HG03066 (cell line): Measurements from ENCODE around the gene FIS1.
"Not testable (repeated sequence)": the region's sequence is repeated elsewhere in the genome, so short reads cannot be mapped to it uniquely, and the experiment has no call there.

ENCODE experiments used
- ATAC-seq: cut with Tn5 transposase; IDR thresholded peaks from one replicate; pipeline ENCODE4 v1.9.1; 2021; ENCODE audit warnings: low read depth; ENCODE audit not compliant: unreplicated experiment

Gene FIS1

GRCh38 chr7:101264102-101264706 is 19.3 kb upstream of the FIS1 start:
- not testable (repeated sequence) for ATAC-seq

- no peak for ATAC-seq
Measured at GRCh38 chr7:101258243-101258731, 13.4 kb upstream of the FIS1 start.

GRCh38 chr7:101255796-101256195 is 10.9 kb upstream of the FIS1 start:
- ATAC-seq = no peak

GRCh38 chr7:101253199-101253598 is 8.3 kb upstream of the FIS1 start:
- not testable (repeated sequence) for ATAC-seq

DNA sequence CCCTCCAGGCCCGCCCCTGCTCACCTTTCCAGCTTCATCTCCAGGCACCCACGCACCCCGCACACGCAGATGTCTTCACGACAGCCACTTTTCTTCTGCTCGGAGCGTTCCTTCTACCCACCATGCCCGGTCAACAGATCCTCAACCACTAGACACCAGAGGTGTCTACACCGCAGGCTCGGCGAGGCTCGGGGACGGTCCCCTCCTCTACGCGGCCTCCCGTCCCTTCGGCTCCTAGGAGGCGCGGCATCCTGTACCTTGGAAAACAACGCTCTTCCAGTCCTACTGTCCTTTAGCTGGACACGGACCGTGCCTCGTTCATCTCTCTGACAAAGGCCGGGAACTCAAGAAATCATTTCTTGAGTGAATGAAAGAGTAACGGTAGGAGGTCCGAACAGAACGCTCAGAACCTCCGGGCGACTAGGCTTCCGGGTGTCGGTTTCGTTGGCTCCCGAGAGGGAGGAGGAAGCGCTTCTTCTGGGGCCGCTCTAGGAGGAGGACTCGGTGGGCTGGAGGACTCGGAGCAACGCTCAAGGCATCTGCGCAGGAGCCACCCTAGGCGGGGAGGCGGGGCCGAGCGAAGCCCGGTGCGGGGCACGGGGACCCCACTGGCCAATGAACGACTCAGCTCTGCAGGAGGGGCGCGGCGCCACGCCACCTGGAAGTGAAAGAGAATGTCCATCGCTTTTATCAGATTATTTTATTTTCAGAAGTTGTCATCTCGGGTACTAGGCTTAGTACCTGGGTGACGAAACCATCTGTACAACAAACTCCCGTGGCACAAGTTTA is 7.2 kb upstream of the FIS1 start:
- ATAC-seq = peak; percentile 96

DNA sequence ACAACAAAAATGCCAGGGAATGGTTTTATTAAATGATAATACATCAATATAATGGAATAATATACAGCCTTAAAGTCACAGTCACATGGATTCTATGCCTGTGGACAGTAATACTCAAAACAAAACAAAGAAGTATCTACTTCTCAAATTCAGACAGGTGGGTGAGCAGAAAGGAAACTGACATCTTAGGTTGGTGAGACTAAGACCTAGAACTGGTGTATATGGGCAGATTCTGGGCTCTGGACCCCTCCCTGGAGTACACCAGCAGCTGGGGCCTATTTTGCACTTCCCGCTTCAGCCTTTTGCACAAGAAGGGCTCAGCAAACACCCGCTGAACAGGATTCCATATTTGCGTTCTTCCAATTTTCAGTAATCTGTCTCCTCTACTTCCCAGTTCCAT is 5.4 kb upstream of the FIS1 start:
- ATAC-seq = no peak

DNA sequence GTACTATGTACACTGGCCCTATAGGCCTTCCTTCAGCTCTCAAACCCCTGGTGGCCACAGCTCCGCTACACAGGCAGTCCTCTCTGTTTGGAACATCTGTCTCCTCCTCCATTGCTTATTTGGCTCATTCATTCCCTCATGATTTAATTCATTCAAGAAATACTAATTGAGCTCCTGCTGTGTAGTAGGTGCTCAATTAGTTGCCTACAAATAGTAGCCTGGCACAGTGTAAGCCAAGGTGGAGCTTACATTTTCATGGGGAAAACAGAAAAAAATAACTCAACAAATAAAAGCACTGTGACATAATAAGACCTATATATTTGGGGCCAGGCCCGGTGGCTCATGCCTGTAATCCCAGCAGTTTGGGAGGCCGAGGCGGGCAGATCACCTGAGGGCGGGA is 3.4 kb upstream of the FIS1 start:
- ATAC-seq = no peak

DNA sequence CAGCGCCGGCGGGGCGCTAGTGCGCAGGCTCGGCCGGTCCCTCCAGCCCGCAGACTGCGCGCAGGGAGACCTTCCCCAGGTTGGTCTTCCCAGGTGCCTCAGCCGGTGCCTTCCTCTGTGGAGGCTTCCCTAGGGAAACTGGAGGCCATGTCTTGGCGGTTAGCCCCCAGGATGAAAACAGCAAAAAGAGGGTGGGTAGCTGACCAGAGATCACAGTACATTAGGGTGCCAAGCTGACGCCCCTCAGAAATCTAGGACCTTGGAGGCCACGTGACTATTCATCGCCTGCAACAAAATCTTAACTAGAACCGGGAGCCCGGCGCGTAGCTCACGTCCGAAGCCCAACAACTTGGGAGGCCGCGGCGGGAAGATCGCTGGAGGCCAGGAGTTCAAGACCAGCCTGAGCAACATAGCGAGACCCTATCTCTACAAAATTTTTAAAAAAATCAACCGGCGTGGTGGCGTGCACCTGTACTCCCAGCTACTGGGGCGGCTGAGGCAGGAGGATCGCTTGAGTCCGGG is 327 bp upstream of the FIS1 start:
- ATAC-seq = no peak

- ATAC-seq = no peak
Measured at GRCh38 chr7:101243646-101244374, 1.1 kb downstream of the FIS1 start.

DNA sequence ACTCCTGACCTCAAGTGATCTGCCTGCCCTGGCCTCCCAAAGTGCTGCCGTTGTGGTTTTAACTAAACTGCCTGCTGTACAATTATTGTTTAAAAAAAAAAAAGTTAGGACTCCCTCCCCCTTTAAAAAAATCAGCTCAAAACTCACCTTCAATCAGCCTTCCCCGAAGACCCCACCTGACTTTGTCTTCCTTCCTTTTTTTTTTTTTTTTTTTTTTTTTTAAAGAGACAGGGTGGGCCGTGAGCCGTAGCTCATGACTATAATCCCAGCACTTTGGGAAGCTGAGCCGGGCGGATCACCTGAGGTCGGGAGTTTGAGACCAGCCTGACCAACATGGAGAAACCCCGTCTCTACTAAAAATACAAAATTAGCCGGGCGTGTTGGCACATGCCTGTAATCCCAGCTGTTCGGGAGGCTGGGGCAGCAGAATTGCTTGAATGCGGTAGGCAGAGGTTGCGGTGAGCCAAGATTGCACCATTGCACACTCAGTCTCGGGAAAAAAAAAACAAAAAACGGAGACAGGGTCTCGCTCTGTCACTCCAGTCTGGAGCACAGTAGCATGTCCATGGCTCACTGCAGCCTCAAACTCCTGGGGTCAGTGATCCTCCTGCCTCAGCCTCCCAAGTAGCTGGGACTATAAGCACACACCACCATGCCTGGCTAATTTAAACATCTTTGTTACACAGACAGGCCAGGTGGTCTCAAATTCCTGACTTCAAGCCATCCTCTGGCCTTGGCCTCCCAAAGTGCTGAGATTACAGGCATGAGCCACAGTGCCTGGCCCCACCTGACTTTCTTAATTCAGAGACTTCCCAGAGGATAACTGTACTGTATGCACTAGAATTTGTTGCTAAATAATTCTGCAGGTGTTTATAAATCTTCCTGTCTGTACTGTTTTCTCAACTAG is 3.2 kb downstream of the FIS1 start:
- no peak for ATAC-seq

DNA sequence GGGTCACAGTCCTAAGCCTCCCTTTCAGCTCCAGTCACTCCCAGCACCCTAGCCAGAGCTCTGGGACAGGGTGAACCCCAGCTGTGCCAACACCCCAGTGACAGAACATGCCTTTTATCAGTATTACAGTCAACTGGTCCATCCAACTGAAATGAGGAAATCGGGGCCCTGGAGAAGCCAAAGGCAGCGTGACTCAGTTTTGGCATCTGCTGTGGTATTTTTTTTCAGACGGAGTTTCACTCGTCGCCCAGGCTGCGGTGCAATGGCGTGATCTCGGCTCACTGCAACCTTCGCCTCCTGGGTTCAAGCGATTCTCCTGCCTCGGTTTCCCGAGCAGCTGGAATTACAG is 3.9 kb downstream of the FIS1 start:
- no peak for ATAC-seq

GRCh38 chr7:101240226-101241014 is 4.5 kb downstream of the FIS1 start:
- no peak for ATAC-seq

GRCh38 chr7:101239951-101240220 is 5.0 kb downstream of the FIS1 start:
- no peak for ATAC-seq

GRCh38 chr7:101239191-101239950 is 5.5 kb downstream of the FIS1 start:
- no peak for ATAC-seq

DNA sequence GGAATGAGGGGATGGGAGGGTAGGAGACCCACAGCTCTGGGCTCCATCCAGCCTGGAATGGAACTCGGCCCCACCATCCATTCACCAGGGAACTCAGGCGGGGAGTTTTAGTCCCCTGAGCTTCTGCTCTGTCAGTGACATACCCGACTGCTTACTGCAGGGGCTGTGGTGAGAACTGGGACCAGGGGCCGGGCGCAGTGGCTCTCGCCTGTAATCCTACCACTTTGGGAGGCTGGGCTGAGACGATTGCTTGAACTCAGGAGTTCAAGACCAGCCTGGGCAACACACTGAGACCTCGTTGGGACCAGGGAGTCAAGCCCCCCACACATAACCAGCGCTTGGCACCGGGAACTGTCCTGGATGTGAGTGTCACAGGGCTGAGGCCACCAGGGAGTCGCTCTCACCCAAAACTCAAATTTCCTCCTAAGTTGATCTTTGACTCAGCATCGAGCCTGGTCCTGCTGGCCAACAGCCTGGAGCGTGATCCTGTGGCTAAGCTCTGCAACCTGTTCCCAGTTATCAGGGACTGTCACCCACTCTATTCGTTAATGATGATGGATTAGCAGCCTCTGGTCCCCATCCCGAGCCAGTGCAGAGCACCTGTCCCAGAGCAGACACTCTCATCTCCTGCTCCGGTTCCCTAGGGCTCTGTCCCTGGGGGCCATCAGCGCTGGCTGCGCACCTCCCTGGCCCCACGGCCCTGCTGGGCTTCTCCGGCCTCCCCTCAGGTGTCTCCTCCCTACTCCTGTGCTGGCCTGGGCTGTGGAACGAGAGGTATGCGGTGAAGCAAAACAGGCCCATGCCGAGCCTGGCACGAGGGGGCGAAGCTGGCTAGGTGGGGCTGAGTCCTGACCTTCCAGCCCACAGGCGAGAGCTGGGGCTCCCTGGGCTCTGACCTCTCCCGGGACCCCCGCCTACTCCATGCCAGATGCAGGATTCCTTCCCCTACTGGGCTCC is 6.4 kb downstream of the FIS1 start:
- ATAC-seq = no peak

- ATAC-seq = no peak
Measured at GRCh38 chr7:101237206-101238067, 7.4 kb downstream of the FIS1 start, which contains the start of gene CLDN15. CLDN15 (minus strand) TSS chr7:101237802; CDS start chr7:101237581, 221 bp downstream.

- ATAC-seq = no peak
Measured at GRCh38 chr7:101236292-101236835, 8.5 kb downstream of the FIS1 start.
